Chondrocyte (in vitro differentiated cells): ENCODE data around the gene SPPL2B. TPM values are rescaled to one million over a fixed set of nuclear protein-coding genes. Genes with fewer than 3 reads are reported as not detected.

ENCODE experiments used
- DNase-seq: peaks from one replicate; pipeline ENCODE4 v3.0.0; 2021; ENCODE audit warnings: mixed read lengths, low spot score
- H3K27ac Mint-ChIP-seq: one replicate; pipeline ENCODE4 v1.8.0; 2021; ENCODE audit warnings: mild to moderate bottlenecking, moderate library complexity, mixed read lengths; ENCODE audit not compliant: unreplicated experiment
- H3K27me3 Mint-ChIP-seq: 2 replicates; pipeline ENCODE4 v1.8.0; 2021; ENCODE audit warnings: low read depth, mixed read lengths
- H3K36me3 Mint-ChIP-seq: 2 replicates; pipeline ENCODE4 v1.8.0; 2021; ENCODE audit warnings: low read depth, mixed read lengths
- H3K4me1 Mint-ChIP-seq: 2 replicates; pipeline ENCODE4 v1.8.0; 2021; ENCODE audit warnings: low read depth, mild to moderate bottlenecking, mixed read lengths
- H3K4me3 Mint-ChIP-seq: one replicate; pipeline ENCODE4 v1.8.0; 2021; ENCODE audit warnings: mild to moderate bottlenecking, moderate library complexity, mixed read lengths; ENCODE audit not compliant: unreplicated experiment
- H3K9me3 Mint-ChIP-seq: 2 replicates; pipeline ENCODE4 v1.8.0; 2021; ENCODE audit warnings: low read depth, mixed read lengths
- CTCF ChIP-seq: fragments of 200-600 bp; sonication (generic); IDR thresholded peaks from 2 replicates; pipeline ENCODE4 v1.5.0; 2021; ENCODE audit warnings: antibody characterized with exemption, mild to moderate bottlenecking, moderate library complexity
- total RNA-seq: library from RNA; stranded (reverse); gene quantifications from 3 replicates; pipeline ENCODE4 v1.2.1, GENCODE V29; 2021

The SPPL2B gene
- total RNA-seq, 1 donor from 2014 or later = 48.9 TPM

GRCh38 chr19:2315818-2316353 is 12.6 kb upstream of the SPPL2B start:
- no peak overlapping the region for H3K4me3 Mint-ChIP-seq
- peak overlapping the region; percentile 54 for H3K27ac Mint-ChIP-seq
- peaks cover 7% of the 10 kb centered on the region for H3K9me3 Mint-ChIP-seq
- peak; percentile 90 for DNase-seq
- no peaks in the 10 kb centered on the region for H3K27me3 Mint-ChIP-seq
- H3K36me3 Mint-ChIP-seq = no peaks in the 10 kb centered on the region
- peaks cover 11% of the 10 kb centered on the region for H3K4me1 Mint-ChIP-seq
- peak; percentile 85 for TF ChIP-seq CTCF

- Mint-ChIP-seq H3K27ac (no peak overlapping the region), H3K27me3 (no peaks in the 10 kb centered on the region), H3K36me3 (no peaks in the 10 kb centered on the region)
These were observed 11.2 kb upstream of the SPPL2B start for GRCh38 chr19:2317300-2317699.

GRCh38 chr19:2317756-2318155 is 10.7 kb upstream of the SPPL2B start:
- Mint-ChIP-seq H3K4me1 (peaks cover 11% of the 10 kb centered on the region), H3K27ac (no peak overlapping the region), H3K27me3 (no peaks in the 10 kb centered on the region), H3K36me3 (no peaks in the 10 kb centered on the region), H3K9me3 (peaks cover 7% of the 10 kb centered on the region), H3K4me3 (no peak overlapping the region)
- DNase-seq = no peak
- TF ChIP-seq CTCF = no peak

More at GRCh38 chr19:2317300-2317699, 11.2 kb upstream of the SPPL2B start:
- no peak for DNase-seq
- H3K4me1 Mint-ChIP-seq = peaks cover 11% of the 10 kb centered on the region
- H3K9me3 Mint-ChIP-seq = peaks cover 7% of the 10 kb centered on the region
- no peak overlapping the region for H3K4me3 Mint-ChIP-seq
- no peak for TF ChIP-seq CTCF

- DNase-seq = no peak
- TF ChIP-seq CTCF = no peak
- Mint-ChIP-seq H3K27me3 (no peaks in the 10 kb centered on the region), H3K27ac (no peak overlapping the region), H3K4me3 (no peak overlapping the region), H3K9me3 (peaks cover 7% of the 10 kb centered on the region), H3K4me1 (peaks cover 11% of the 10 kb centered on the region), H3K36me3 (peaks cover 2% of the 10 kb centered on the region)
These were observed 9.6 kb upstream of the SPPL2B start for GRCh38 chr19:2318923-2319322.

- no peak for DNase-seq
- peaks cover 4% of the 10 kb centered on the region for H3K36me3 Mint-ChIP-seq
- no peaks in the 10 kb centered on the region for H3K27me3 Mint-ChIP-seq
- H3K4me1 Mint-ChIP-seq = peaks cover 11% of the 10 kb centered on the region
- no peak overlapping the region for H3K4me3 Mint-ChIP-seq
- H3K9me3 Mint-ChIP-seq = peaks cover 7% of the 10 kb centered on the region
- TF ChIP-seq CTCF = no peak
- H3K27ac Mint-ChIP-seq = no peak overlapping the region
These were observed 8.9 kb upstream of the SPPL2B start for GRCh38 chr19:2319551-2319950.
